SU-DHL-6 (cell line): ENCODE data around the gene C9orf78.

ENCODE experiments used
- H2AFZ ChIP-seq: fragments of 200-600 bp; sonication (generic); 2 replicates; pipeline ENCODE4 v1.6.1; 2014; ENCODE audit warnings: low read depth, mild to moderate bottlenecking, moderate library complexity, mixed read lengths, antibody characterized with exemption, low read length; ENCODE audit not compliant: severe bottlenecking
- H3F3A ChIP-seq: fragments of 200-600 bp; shearing (Covaris generic); 2 replicates; pipeline ENCODE4 v1.6.0; 2016; ENCODE audit warnings: antibody characterized with exemption, mild to moderate bottlenecking; ENCODE audit not compliant: insufficient read depth
- H3K27ac ChIP-seq: fragments of 200-600 bp; sonication (generic); 2 replicates; pipeline ENCODE4 v1.5.1; 2016; ENCODE audit warnings: low read depth, mild to moderate bottlenecking, low read length, moderate library complexity, mixed read lengths
- H3K27me3 ChIP-seq: fragments of 200-600 bp; sonication (generic), shearing (Covaris generic); 2 replicates; pipeline ENCODE4 v1.6.0; 2014; ENCODE audit warnings: mild to moderate bottlenecking, low read length
- H3K36me3 ChIP-seq: fragments of 200-600 bp; sonication (generic); 2 replicates; pipeline ENCODE4 v1.6.1; 2014; ENCODE audit warnings: mild to moderate bottlenecking, low read length, mixed read lengths
- H3K4me2 ChIP-seq: fragments of 300-600, 200-600 bp; shearing (Covaris generic), sonication (generic); 2 replicates; pipeline ENCODE4 v1.6.0; 2014; ENCODE audit warnings: low read length, low read depth, mild to moderate bottlenecking; ENCODE audit not compliant: poor library complexity, severe bottlenecking
- H3K4me3 ChIP-seq: fragments of 200-600 bp; sonication (generic); 2 replicates; pipeline ENCODE4 v1.5.1; 2014; ENCODE audit warnings: antibody characterized with exemption, low read length, mild to moderate bottlenecking, mixed read lengths; ENCODE audit not compliant: insufficient read depth, poor library complexity, severe bottlenecking
- H3K79me2 ChIP-seq: fragments of 200-600 bp; sonication (generic); 2 replicates; pipeline ENCODE4 v1.6.1; 2014; ENCODE audit warnings: mild to moderate bottlenecking, low read length, moderate library complexity; ENCODE audit not compliant: insufficient read depth
- H3K9ac ChIP-seq: fragments of 200-600 bp; sonication (generic); 2 replicates; pipeline ENCODE4 v1.7.0; 2014; ENCODE audit warnings: mild to moderate bottlenecking, low read length
- H3K9me2 ChIP-seq: fragments of 200-600 bp; sonication (generic); replicated peaks from 2 replicates; pipeline ENCODE4 v1.6.1; 2014; ENCODE audit warnings: low read length; ENCODE audit not compliant: insufficient read depth
- H3K9me3 ChIP-seq: fragments of 200-600 bp; sonication (generic); 2 replicates; pipeline ENCODE4 v1.6.1; 2014; ENCODE audit warnings: low read length, mixed read lengths; ENCODE audit not compliant: insufficient read depth
- H4K20me1 ChIP-seq: fragments of 200-600 bp; sonication (generic); 2 replicates; pipeline ENCODE4 v1.6.1; 2014; ENCODE audit warnings: low read depth, mild to moderate bottlenecking, antibody characterized with exemption, low read length, moderate library complexity, mixed read lengths
- EZH2phosphoT487 ChIP-seq: fragments of 200-600 bp; sonication (generic), shearing (Covaris generic); conservative IDR thresholded peaks from 2 replicates; pipeline ENCODE4 v1.6.1; 2018; ENCODE audit warnings: mild to moderate bottlenecking, antibody characterized with exemption, low read length, moderate library complexity, mixed read lengths
- TF ChIP-seq, protein P1 (sequence below): fragments of 200-600 bp; sonication (generic); IDR thresholded peaks from one replicate; pipeline ENCODE4 v1.5.1; 2017; ENCODE audit warnings: antibody characterized with exemption, mild to moderate bottlenecking, low read length, moderate library complexity; ENCODE audit not compliant: insufficient read depth, poor library complexity, severe bottlenecking

C9orf78 gene

DNA sequence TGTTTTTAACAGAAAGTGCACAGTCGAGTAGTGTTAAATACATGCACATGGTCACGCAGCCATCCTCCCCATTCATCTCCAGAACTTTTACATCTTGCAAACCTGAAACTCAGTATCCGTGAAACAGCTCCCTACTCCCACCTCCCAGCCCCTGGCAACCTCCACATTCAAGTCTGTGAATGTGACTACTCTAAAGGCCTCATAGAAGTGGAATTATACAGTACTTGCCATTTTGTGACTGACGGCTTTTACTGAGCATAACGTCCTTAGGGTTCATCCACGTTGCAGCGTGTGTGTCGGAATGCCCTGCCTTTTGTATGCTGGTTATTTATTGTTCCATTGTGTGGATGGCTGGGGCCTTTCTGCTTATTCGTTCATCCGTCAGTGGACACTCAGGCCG lies 36.0 kb upstream of the C9orf78 start:
- Histone ChIP-seq H3K36me3 (no peaks in the 10 kb centered on the region), H4K20me1 (no peaks in the 10 kb centered on the region), H3K27me3 (no peaks in the 10 kb centered on the region), H3K9me2 (no peaks in the 10 kb centered on the region), H3K4me3 (no peak overlapping the region), H3K9me3 (no peaks in the 10 kb centered on the region), H3K9ac (no peak overlapping the region), H2AFZ (no peak overlapping the region), H3K4me2 (no peak overlapping the region), H3F3A (no peaks in the 10 kb centered on the region), H3K27ac (no peak overlapping the region), H3K79me2 (no peaks in the 10 kb centered on the region)
- TF ChIP-seq EZH2phosphoT487 = no peak
- TF ChIP-seq, protein P1, sequence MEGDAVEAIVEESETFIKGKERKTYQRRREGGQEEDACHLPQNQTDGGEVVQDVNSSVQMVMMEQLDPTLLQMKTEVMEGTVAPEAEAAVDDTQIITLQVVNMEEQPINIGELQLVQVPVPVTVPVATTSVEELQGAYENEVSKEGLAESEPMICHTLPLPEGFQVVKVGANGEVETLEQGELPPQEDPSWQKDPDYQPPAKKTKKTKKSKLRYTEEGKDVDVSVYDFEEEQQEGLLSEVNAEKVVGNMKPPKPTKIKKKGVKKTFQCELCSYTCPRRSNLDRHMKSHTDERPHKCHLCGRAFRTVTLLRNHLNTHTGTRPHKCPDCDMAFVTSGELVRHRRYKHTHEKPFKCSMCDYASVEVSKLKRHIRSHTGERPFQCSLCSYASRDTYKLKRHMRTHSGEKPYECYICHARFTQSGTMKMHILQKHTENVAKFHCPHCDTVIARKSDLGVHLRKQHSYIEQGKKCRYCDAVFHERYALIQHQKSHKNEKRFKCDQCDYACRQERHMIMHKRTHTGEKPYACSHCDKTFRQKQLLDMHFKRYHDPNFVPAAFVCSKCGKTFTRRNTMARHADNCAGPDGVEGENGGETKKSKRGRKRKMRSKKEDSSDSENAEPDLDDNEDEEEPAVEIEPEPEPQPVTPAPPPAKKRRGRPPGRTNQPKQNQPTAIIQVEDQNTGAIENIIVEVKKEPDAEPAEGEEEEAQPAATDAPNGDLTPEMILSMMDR = no peak

DNA sequence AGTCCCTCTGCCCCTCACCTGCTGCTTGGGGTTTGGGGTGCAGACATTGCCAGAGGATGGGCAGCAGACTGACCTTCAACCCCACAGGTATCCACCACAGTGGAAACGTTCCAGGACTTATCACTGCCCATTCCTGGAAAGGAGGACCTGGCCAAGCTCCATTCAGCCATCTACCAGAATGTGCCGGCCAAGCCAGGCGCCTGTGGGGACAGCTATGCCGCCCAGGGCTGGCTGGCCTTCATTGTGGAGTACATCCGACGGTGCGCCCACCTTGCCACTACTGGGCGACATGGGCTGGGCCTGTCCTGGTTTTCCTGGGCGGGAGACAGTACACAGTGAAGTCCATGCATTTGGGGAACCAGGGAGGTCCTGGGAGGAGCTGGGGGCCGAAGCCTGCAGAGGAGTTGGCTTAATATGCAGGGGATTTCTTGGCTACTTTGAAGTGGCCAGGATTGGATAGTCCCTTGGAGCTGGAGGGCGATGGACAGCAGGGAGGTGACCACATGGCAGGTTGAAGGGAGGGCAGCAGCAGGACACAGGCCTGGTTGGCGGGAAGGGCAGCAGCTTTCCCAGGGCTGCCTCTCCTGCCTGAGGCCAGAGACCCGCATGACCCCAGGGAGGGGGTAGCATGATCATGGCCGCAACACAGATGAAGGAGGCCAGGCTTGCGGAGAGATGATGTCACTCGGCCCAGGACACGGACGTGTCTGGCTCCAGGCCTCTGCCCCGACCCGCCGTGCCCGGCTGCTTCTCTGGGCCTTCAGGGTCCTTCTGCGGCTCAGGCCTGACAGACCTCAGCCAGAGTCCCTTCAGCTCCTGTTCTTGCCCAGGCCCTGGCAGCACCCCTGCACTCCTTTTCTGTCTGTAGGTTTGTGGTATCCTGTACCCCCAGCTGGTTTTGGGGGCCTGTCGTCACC lies 34.8 kb upstream of the C9orf78 start:
- Histone ChIP-seq H3K4me3 (no peak overlapping the region), H3K9me2 (no peaks in the 10 kb centered on the region), H3K9me3 (no peaks in the 10 kb centered on the region), H3K27me3 (no peaks in the 10 kb centered on the region), H4K20me1 (no peaks in the 10 kb centered on the region), H3K36me3 (no peaks in the 10 kb centered on the region), H3K27ac (no peak overlapping the region), H2AFZ (no peak overlapping the region), H3F3A (no peaks in the 10 kb centered on the region), H3K4me2 (no peak overlapping the region), H3K9ac (no peak overlapping the region), H3K79me2 (no peaks in the 10 kb centered on the region)
- TF ChIP-seq, protein P1 = no peak
- TF ChIP-seq EZH2phosphoT487 = no peak

DNA sequence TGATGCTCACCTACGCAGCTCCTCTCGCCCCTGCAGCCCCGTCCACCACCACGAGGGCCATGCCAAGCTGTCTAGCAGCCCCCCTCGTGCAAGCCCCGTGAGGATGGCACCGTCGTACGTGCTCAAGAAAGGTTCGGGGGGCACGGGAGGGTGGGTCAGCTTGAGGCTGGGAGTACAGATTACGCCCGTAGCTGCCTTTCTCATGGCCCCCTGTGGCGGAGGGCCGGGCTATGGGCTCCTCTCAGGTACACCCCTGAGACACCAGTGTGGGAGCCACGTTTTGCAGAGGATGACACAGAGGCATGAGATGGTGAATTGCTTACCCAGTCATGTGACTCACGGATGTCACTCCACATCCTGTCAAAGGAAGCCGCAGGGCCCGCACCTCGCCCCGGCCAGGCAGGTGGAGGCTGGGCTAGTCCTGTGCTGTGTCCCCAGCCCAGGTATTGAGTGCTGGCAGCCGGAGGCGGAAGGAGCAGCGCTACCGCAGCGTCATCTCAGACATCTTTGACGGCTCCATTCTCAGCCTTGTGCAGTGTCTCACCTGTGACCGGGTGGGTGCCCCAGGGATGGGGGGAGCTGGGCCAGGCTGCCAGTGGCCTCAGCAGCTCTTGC lies 33.9 kb upstream of the C9orf78 start:
- no peak overlapping the region for H3K9ac ChIP-seq
- no peaks in the 10 kb centered on the region for H3K27me3 ChIP-seq
- no peaks in the 10 kb centered on the region for H3K36me3 ChIP-seq
- no peak overlapping the region for H3K4me2 ChIP-seq
- no peaks in the 10 kb centered on the region for H3F3A ChIP-seq
- no peak overlapping the region for H2AFZ ChIP-seq
- no peaks in the 10 kb centered on the region for H3K79me2 ChIP-seq
- no peak overlapping the region for H3K4me3 ChIP-seq
- no peak overlapping the region for H3K27ac ChIP-seq
- H3K9me2 ChIP-seq = no peaks in the 10 kb centered on the region
- no peak for TF ChIP-seq EZH2phosphoT487
- no peaks in the 10 kb centered on the region for H3K9me3 ChIP-seq
- no peaks in the 10 kb centered on the region for H4K20me1 ChIP-seq
